Measurements from ENCODE around the gene ATP10B. TPM values are rescaled to one million over a fixed set of nuclear protein-coding genes. Genes with fewer than 3 reads are reported as not detected.

ATP10B gene
- total and polyA plus RNA-seq, 2 of the 8 experiments (the other 6 are each of a cell fraction or from before 2014, with no cell fraction given), result 0.06 to 0.11 TPM

DNA sequence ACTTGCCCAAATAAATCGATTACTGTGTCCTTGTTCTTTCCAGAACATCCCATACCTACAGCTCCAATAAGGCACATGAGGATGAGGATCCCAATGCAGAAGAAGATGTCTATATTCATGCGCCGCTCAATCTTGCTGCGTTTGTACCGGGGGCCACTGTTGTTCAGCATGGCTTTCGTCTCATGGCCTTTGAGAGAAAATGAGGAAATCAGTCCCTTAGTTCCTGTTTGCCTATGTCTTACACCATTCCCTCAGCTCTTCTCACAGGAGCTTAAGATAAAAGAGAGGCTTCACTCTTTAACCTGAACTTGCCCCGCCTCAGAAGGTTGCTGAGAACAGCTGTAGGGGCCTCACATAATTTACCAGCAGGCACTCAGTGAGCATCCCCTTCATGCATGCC, 211.6 kb downstream of the ATP10B start:
- 86% methylated on average over 7 of the region's 7 CpGs; no CpG with 5 or more reads in 1 of the 2 experiments for WGBS, 2 experiments (ENCODE audit: extremely low coverage in 1 of 2, insufficient coverage in 1 of 2, insufficient read length in 1 of 2, insufficient replicate concordance in 2 of 2, low coverage in 1 of 2, low lambda C conversion rate in 2 of 2, missing lambda C conversion rate in 1 of 2)
- no peaks in the 10 kb centered on the region for H3K36me3 ChIP-seq (ENCODE audit: control insufficient read depth in 2 of 4, insufficient read depth in 4 of 4, low read length in 3 of 4)
- no peak overlapping the region for H3K27ac ChIP-seq (ENCODE audit: low read depth, low read length)
- H3K23me2 ChIP-seq (ENCODE audit: low read depth, low read length), result peaks cover 7% of the 10 kb centered on the region; the same call in 1 of the 2 replicates
- no peak overlapping the region for H2BK5ac ChIP-seq (ENCODE audit: low read depth, low read length)
- H3K4ac ChIP-seq (replicated peaks; ENCODE audit: insufficient read length, low read depth, low read length), result no peak overlapping the region
- POLR2A ChIA-PET (ENCODE audit: partially characterized antibody), result interaction anchor here (1.6 kb wide), 1 partner anchor 219 kb away, joined by 3 read pairs; the partner anchor contains the start of gene PTTG1
- H3K4me3 ChIP-seq (ENCODE audit: extremely low read depth in 1 of 4, insufficient read depth in 2 of 4, low read depth in 3 of 4, low read length in 4 of 4), result no peak overlapping the region
- H2BK20ac ChIP-seq (ENCODE audit: low read length), result no peak overlapping the region
- no peaks in the 10 kb centered on the region for H3K4me1 ChIP-seq (replicated peaks in 1 of 4; ENCODE audit: control insufficient read depth in 3 of 4, insufficient read depth in 4 of 4, low read length in 3 of 4)
- DNase-seq (ENCODE audit: low read depth in 1 of 2, low spot score in 2 of 2), result no peak
- H4K5ac ChIP-seq (ENCODE audit: insufficient read length, low read depth, low read length), result no peak overlapping the region
- H3K4me2 ChIP-seq (ENCODE audit: insufficient read depth in 1 of 2, low read depth in 2 of 2, low read length in 2 of 2), result no peak overlapping the region
- H2BK12ac ChIP-seq (ENCODE audit: low read depth, low read length), result no peak overlapping the region
- FAIRE-seq, result no peak
- H3K18ac ChIP-seq (ENCODE audit: extremely low read depth, low read length), result no peak overlapping the region
- H4K20me1 ChIP-seq (replicated peaks in 1 of 2; ENCODE audit: control insufficient read depth in 1 of 2, insufficient read depth in 2 of 2, low read length in 2 of 2), result no peaks in the 10 kb centered on the region
- H3K79me1 ChIP-seq (ENCODE audit: low read depth, low read length), result no peaks in the 10 kb centered on the region
- no peak overlapping the region for H4K8ac ChIP-seq (ENCODE audit: extremely low read depth, insufficient read depth, low read length)
- no peak overlapping the region for H3K56ac ChIP-seq (replicated peaks; ENCODE audit: insufficient read length, low read depth, low read length)
- TF ChIP-seq SP1 (IDR thresholded peaks at IDR 0.05; ENCODE audit: low read depth, low read length) (no peak), POLR2A (IDR thresholded peaks at IDR 0.05; ENCODE audit: control extremely low read depth in 1 of 2, low read depth in 2 of 2, low read length in 2 of 2) (no peak), TCF12 (IDR thresholded peaks at IDR 0.05; ENCODE audit: low read depth, low read length) (no peak), CHD2 (IDR thresholded peaks at IDR 0.05; ENCODE audit: low read length) (no peak), CEBPB (IDR thresholded peaks at IDR 0.05; ENCODE audit: low read depth, low read length) (no peak), FOSL1 (IDR thresholded peaks at IDR 0.05; ENCODE audit: insufficient read depth, low read depth, low read length) (no peak), TBP (IDR thresholded peaks at IDR 0.05; ENCODE audit: low read depth, low read length) (no peak), RXRA (IDR thresholded peaks at IDR 0.05; ENCODE audit: insufficient read depth, low read depth, low read length) (no peak), TEAD4 (IDR thresholded peaks at IDR 0.05; ENCODE audit: low read depth, low read length) (no peak), TAF1 (IDR thresholded peaks at IDR 0.05; ENCODE audit: low read depth, low read length) (no peak), SIX5 (IDR thresholded peaks at IDR 0.05; ENCODE audit: low read depth, low read length) (no peak), SIN3A (conservative IDR thresholded peaks at IDR 0.05 in 1 of 2, IDR thresholded peaks at IDR 0.05 in 1 of 2; ENCODE audit: low read depth in 1 of 2, low read length in 2 of 2) (no peak)
- H3K23ac ChIP-seq (ENCODE audit: insufficient read length), result no peak overlapping the region
- no peaks in the 10 kb centered on the region for H3K79me2 ChIP-seq (ENCODE audit: control insufficient read depth in 1 of 2, insufficient read depth in 2 of 2, low read length in 2 of 2)
- H2BK120ac ChIP-seq (replicated peaks; ENCODE audit: low read depth, low read length), result no peak overlapping the region
- no peaks in the 10 kb centered on the region for H3K9me3 ChIP-seq (ENCODE audit: insufficient read depth in 2 of 2, low read depth in 1 of 2, low read length in 1 of 2)
- H2AK5ac ChIP-seq (ENCODE audit: low read depth, low read length), result no peak overlapping the region
- H2BK15ac ChIP-seq (ENCODE audit: low read length), result no peak overlapping the region
- no peak overlapping the region for H4K91ac ChIP-seq (replicated peaks; ENCODE audit: insufficient read length, low read length)
- no peak overlapping the region for H3K9ac ChIP-seq (replicated peaks in 1 of 4; ENCODE audit: extremely low read depth in 1 of 4, low read depth in 3 of 4, low read length in 3 of 4)
- H3K27me3 ChIP-seq (replicated peaks in 1 of 4; ENCODE audit: control insufficient read depth in 3 of 4, extremely low read depth in 1 of 4, insufficient read depth in 3 of 4, low read length in 3 of 4), result no peaks in the 10 kb centered on the region
- no peak overlapping the region for H3K14ac ChIP-seq (ENCODE audit: insufficient read length)
- CTCF ChIA-PET (ENCODE audit: partially characterized antibody), result interaction anchor here (1.5 to 3.4 kb wide), 3 partner anchors 8 to 202 kb away, joined by 7 to 9 read pairs (median 9); no protein-coding TSS in a partner anchor
- no peak overlapping the region for H2AFZ ChIP-seq (ENCODE audit: low read length)

Data from H1 (cell line).